ENCODE results near the gene SUGP1.

- no peak for TF ChIP-seq EZH2 (IDR thresholded peaks at IDR 0.05; ENCODE audit: insufficient read depth, low read length)
- no peak for TF ChIP-seq CTCF (IDR thresholded peaks at IDR 0.05; ENCODE audit: insufficient read depth, low read depth, low read length)
Measured at GRCh38 chr19:19285686-19286085, 34.6 kb downstream of the SUGP1 start.

Data from astrocyte (in vitro differentiated cells and primary cell).